DMS153 treated with DMSO at 0.1 percent for 48 hours (cell line): Measurements from ENCODE around the gene XPC.

ENCODE experiments used
- DNase-seq: peaks from one replicate; lab custom pipeline; 2025; ENCODE audit not compliant: unreplicated experiment; lab: John Stamatoyannopoulos, UW

The XPC gene

GRCh38 chr3:14208977-14209394 lies 30.6 kb upstream of the XPC start:
- no peak for DNase-seq

- DNase-seq: no peak
Observed at GRCh38 chr3:14208168-14208567, 29.8 kb upstream of the XPC start.

DNA sequence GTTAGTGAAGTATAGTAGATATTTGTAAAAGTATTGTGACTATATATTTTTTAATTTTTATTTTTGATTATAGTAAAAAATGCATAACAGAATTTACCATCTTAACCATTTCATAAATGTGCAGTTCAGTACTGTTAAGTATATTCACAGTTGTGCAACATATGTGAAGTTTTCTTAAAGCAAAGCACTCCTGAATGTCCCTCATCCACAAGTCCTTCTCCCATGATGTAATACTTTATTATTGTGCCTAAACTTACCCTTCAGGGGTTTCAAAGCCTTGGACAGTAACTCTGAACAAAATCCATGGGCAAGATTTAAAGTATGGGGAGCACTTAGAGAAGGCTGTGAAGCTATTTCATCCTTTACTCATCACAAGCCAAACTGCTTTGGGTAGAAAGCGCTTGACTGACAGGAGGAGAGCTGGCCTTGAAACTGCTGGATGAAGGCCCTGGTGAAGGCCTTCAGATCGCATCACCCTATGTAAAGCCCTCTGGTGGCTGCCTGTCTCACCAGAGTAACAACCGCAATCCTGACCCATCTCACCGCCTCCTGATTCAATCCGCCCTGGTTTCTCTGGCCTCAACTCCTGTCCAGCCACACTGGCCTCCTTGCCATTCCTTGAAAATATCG lies 28.3 kb upstream of the XPC start:
- DNase-seq: no peak

DNA sequence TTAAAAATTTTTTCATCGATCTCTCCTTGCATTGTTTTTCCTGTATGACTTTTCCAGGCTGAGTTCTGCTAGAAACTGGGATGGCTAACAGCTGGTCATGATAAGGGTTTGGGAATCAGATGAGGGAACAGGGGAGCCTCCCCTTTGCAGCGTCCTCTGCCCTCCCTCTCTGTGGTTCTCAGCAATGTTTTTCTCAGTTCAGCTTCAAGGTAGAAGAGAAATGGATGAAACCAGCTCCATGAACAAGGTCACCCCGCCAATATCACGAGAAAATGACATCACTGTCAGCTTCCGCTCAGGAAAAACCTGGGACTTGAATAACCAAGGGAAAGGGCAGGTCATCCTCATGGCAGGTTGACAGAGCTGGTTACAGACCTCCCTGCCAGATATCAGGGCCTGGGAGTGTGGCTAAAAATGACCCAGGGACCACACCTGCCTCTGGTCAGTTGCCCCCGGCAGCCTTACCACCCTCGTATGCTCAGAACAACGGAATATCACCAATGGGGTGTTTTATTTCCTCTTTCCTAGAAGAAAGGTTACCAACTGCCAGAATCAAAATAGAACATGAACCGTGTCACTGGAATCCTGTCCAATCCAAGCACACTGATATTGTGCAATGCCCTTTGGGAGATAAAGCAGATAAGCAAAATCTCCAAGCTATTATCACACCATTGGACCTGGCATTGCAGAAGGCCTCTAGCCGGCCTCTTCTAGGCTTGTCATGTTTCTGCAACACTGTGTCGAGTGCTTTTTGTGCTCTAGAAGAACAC lies 26.3 kb upstream of the XPC start:
- no peak for DNase-seq

GRCh38 chr3:14203521-14204079 lies 25.2 kb upstream of the XPC start:
- DNase-seq: peak; percentile 8

- DNase-seq: no peak
Observed at GRCh38 chr3:14202874-14203520, 24.6 kb upstream of the XPC start.

DNA sequence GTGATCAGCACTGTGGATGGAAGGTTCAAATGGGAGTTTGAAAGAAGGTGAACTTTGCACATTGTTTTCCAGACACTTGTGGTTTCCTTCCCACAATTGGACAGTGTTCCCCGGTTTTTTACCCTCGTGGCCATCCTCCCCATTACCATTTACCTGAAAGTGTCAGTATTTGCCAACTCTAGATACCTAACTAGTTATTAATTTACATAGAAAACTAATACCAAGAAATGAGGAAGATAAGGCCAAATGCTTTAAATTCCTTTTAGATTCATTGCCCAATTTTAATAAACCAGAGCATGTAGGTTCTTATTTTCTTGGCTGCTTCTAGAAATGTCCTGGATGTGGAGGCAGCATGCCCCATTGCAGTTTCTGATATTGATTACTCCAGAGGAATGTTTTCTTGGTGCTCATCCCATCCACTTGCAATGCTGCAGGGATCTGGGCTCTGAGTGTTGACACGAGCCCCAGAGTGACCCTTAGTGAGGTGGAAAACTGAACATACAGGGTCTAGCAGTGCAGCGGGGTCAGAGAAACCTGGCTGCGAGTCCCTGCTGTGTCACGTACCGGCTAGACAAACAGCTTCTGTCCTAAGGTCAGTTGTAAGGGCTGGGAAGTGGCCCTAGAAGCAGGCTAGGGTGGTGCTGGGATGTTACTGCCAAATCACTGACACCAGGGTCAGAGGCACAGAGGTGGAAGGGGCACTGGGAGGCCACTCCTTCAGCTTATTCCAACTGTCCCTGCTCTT lies 23.7 kb upstream of the XPC start:
- DNase-seq: no peak

DNA sequence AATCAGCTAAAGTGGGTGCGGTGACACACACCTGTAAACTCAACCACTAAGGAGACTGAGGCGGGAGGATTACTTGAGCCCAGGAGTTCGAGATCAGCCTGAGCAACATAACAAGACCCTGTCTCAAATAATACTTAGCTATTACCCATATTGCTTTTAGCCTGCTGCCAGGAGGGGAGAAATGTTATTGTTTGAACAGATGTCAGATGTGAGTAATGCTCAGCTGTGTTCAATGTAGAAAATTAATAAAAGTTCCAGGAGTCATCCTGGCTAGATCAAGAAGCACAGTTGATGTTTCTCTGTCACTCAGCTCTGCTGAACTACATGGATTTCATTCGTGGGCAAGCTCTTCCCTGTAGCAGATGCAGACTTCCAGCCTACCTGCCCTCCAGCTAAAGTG lies 22.4 kb upstream of the XPC start:
- no peak for DNase-seq

GRCh38 chr3:14200276-14200675 lies 21.9 kb upstream of the XPC start:
- no peak for DNase-seq

GRCh38 chr3:14199641-14200040 lies 21.2 kb upstream of the XPC start:
- DNase-seq: no peak

DNA sequence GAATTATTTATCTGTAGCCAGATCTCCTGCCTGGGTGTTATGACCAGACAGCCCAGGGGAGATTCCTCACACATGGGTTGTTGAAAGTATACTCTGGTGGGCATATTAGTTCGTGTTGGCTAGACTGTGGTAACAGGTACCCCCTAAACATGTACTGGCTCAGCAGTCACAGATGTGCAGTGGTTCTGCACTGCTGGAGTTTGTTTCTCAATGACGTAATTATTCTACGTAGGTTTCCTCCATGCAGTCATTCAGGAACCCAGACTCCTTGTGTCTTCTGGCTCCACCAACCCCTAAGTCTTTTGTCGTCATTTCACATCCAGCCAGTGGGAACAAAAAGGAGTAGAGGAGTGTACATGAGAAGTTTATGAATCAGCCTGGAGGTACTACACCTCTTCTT lies 16.5 kb upstream of the XPC start:
- no peak for DNase-seq

DNA sequence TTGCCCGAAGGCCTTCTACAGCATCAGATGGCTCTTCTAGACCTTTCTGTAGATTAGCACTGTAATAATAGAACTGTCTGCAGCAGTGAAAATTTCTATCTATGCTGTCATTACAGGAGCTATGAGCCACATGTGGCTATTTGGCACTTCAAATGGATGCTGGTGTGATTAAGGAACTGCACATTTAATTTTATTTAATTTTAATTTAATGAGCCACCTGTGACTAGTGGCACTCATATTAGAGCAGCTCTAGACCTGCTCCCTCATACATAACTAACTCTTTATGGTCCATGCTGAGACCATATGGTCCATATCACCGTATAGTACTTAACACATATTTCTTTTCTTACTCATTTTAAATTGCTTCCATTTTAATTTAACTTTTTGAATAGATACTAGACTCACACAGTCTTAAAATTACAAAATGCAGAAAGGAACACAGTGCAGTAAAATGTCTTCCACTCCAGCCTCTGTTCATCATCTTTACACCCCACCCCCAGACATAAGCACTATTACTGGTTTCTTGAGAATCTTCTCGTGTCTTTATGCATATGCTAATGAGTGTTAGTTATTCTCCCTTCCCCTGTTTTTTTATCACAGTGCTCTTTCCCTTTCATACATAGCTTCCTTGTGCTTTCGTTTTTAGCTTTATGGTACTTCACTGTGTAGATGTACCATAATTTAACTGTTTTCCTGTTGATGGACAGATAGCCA lies 9.8 kb upstream of the XPC start:
- no peak for DNase-seq

- DNase-seq: no peak
Observed at GRCh38 chr3:14186854-14187458, 8.6 kb upstream of the XPC start.

- no peak for DNase-seq
Observed at GRCh38 chr3:14183015-14183577, 4.7 kb upstream of the XPC start.

DNA sequence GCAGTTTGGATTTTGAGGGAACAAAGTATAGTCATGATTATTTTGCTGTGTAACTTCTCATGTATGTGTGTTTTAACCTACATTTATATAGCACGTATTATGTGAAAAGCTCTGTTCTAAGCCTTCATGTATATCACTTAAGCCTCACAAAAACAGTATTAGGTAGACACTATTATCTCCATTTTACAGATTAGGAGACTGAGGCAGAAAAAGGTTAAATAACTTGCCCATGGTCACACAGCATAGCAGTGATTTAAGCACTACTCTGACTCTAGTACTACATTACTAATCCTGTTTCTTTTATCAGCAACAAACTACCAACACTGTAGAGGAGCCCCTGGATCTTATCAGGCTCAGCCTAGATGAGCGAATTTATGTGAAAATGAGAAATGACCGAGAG lies 2.9 kb upstream of the XPC start:
- no peak for DNase-seq

- DNase-seq: no peak
Observed at GRCh38 chr3:14179795-14180194, 1.4 kb upstream of the XPC start.

- DNase-seq: no peak
Observed at GRCh38 chr3:14179114-14179465, 689 bp upstream of the XPC start.

DNA sequence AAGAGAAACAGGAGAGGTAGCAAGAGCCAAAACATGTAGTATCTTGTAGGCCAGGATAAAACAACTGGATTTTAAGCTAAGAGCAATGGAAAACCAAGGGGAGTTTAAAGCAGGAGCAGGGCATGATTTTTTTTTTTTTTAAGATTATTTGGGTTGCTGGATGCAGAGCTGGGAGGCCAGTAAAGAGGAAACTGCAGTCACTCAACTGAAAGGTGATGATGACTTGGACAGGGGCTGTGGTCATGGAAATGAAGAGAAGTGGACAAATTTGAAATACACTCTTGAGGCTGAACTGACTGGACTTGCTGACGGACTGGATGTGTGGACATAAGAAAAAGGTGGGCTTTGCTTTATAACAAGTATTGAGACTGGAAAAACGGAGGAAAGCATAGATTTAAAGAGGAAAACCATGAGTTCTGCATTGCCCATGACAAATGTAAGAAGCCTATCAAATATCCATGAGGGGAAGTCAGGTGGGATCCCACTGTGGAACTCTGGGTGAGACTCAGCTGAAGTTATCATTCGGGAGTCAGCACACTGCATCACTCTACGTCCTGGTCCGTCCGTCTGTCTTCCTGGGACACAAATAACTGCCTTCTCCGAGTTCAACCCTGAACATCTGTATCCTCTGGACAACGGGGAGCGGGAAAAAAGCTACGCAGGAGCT lies 688 bp downstream of the XPC start:
- no peak for DNase-seq

GRCh38 chr3:14175383-14176037 lies 2.9 kb downstream of the XPC start:
- no peak for DNase-seq
